ENCODE data around the gene PLCXD3.

PLCXD3 gene

DNA sequence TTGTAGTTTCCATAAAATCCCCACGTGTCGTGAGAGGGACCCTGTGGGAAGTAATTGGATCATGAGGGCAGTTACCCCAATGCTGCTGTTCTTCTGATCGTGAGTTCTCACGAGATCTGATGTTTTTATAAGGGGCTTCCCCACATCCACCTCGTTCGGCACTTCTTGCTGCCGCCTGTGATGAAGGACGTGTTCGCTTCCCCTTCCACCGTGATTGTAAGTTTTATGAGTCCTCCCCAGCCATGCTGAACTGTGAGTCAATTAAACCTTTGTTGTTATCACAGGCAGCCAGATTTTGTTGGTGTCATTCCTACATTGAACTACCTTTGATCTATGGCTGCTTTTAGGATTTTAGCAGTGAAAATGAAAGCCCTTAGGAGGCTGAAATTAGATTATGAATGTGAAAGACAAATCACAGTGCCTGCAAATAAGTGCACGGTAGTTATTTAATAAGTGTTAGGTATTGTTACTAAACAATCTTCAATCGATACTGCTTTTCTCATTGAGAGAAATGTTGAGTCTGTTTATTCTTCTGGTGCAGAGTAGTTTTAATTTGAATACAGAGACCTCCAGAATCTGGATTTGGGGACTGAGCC, 229.1 kb downstream of the PLCXD3 start:
- POLR2A ChIA-PET: no interaction called here
- CTCF ChIA-PET: no interaction called here
- Histone ChIP-seq H3K4me1 (ENCODE audit: control insufficient read depth, insufficient read depth, low read length) (no peaks in the 10 kb centered on the region), H3K27ac (ENCODE audit: extremely low read depth, low read depth, low read length) (no peak overlapping the region), H3K9me3 (ENCODE audit: control insufficient read depth, insufficient read depth, low read depth, low read length) (no peaks in the 10 kb centered on the region), H3K36me3 (ENCODE audit: control insufficient read depth in 2 of 2, insufficient read depth in 1 of 2, low read length in 2 of 2) (no peaks in the 10 kb centered on the region), H3K4me3 (ENCODE audit: low read depth, low read length) (no peak overlapping the region)
- TF ChIP-seq, protein P1, sequence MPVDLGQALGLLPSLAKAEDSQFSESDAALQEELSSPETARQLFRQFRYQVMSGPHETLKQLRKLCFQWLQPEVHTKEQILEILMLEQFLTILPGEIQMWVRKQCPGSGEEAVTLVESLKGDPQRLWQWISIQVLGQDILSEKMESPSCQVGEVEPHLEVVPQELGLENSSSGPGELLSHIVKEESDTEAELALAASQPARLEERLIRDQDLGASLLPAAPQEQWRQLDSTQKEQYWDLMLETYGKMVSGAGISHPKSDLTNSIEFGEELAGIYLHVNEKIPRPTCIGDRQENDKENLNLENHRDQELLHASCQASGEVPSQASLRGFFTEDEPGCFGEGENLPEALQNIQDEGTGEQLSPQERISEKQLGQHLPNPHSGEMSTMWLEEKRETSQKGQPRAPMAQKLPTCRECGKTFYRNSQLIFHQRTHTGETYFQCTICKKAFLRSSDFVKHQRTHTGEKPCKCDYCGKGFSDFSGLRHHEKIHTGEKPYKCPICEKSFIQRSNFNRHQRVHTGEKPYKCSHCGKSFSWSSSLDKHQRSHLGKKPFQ (tag by site-specific recombination; IDR thresholded peaks at IDR 0.05): no peak
- TF ChIP-seq ZBTB7A (tag by site-specific recombination; IDR thresholded peaks at IDR 0.05; ENCODE audit: low read depth) (no peak), GFI1B (tag by site-specific recombination; IDR thresholded peaks at IDR 0.05) (no peak), ZNF654 (tag by site-specific recombination; IDR thresholded peaks at IDR 0.05; ENCODE audit: low read depth) (no peak), ZNF121 (tag by site-specific recombination; IDR thresholded peaks at IDR 0.05) (no peak), OVOL3 (tag by site-specific recombination; IDR thresholded peaks at IDR 0.05) (no peak), REPIN1 (tag by site-specific recombination; IDR thresholded peaks at IDR 0.05; ENCODE audit: low read depth) (no peak), ZNF16 (tag by site-specific recombination; IDR thresholded peaks at IDR 0.05; ENCODE audit: low read depth) (no peak), ZNF184 (tag by site-specific recombination; IDR thresholded peaks at IDR 0.05) (no peak), ZNF596 (tag by site-specific recombination; IDR thresholded peaks at IDR 0.05) (no peak), ZFP37 (tag by site-specific recombination; IDR thresholded peaks at IDR 0.05) (no peak), KLF8 (tag by site-specific recombination; IDR thresholded peaks at IDR 0.05) (no peak)
- TF ChIP-seq, protein P2, sequence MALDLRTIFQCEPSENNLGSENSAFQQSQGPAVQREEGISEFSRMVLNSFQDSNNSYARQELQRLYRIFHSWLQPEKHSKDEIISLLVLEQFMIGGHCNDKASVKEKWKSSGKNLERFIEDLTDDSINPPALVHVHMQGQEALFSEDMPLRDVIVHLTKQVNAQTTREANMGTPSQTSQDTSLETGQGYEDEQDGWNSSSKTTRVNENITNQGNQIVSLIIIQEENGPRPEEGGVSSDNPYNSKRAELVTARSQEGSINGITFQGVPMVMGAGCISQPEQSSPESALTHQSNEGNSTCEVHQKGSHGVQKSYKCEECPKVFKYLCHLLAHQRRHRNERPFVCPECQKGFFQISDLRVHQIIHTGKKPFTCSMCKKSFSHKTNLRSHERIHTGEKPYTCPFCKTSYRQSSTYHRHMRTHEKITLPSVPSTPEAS (tag by site-specific recombination; IDR thresholded peaks at IDR 0.05): no peak
- TF ChIP-seq, protein P3, sequence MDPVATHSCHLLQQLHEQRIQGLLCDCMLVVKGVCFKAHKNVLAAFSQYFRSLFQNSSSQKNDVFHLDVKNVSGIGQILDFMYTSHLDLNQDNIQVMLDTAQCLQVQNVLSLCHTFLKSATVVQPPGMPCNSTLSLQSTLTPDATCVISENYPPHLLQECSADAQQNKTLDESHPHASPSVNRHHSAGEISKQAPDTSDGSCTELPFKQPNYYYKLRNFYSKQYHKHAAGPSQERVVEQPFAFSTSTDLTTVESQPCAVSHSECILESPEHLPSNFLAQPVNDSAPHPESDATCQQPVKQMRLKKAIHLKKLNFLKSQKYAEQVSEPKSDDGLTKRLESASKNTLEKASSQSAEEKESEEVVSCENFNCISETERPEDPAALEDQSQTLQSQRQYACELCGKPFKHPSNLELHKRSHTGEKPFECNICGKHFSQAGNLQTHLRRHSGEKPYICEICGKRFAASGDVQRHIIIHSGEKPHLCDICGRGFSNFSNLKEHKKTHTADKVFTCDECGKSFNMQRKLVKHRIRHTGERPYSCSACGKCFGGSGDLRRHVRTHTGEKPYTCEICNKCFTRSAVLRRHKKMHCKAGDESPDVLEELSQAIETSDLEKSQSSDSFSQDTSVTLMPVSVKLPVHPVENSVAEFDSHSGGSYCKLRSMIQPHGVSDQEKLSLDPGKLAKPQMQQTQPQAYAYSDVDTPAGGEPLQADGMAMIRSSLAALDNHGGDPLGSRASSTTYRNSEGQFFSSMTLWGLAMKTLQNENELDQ (tag by site-specific recombination; IDR thresholded peaks at IDR 0.05; ENCODE audit: low read depth): no peak
- TF ChIP-seq, protein P4, sequence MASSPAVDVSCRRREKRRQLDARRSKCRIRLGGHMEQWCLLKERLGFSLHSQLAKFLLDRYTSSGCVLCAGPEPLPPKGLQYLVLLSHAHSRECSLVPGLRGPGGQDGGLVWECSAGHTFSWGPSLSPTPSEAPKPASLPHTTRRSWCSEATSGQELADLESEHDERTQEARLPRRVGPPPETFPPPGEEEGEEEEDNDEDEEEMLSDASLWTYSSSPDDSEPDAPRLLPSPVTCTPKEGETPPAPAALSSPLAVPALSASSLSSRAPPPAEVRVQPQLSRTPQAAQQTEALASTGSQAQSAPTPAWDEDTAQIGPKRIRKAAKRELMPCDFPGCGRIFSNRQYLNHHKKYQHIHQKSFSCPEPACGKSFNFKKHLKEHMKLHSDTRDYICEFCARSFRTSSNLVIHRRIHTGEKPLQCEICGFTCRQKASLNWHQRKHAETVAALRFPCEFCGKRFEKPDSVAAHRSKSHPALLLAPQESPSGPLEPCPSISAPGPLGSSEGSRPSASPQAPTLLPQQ (tag by site-specific recombination; IDR thresholded peaks at IDR 0.05): no peak

DNA sequence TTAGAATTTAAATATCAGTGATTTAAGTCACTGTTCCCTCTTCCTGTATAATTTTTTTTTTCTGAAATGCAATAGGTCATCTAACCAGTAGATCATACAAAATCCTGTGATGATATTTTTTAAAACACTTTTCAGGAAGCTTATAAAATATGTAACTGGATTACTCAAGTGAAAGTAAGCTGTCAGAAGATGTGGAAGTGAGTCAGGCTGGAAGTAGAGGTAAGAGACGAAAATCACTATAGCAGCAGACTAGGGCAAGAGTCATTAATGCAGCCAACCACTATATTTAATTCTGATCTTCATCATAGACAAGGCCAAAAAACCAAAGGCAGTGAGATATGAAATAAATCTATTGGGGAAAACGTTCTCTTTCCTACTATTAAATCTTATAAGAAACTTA, 231.4 kb downstream of the PLCXD3 start:
- CTCF ChIA-PET: interaction anchor here (0.6 kb wide), 1 partner anchor 11 kb away, joined by 3 read pairs; no protein-coding TSS in a partner anchor
- POLR2A ChIA-PET: no interaction called here
- H3K27ac ChIP-seq (ENCODE audit: extremely low read depth, low read depth, low read length): no peak overlapping the region
- no peaks in the 10 kb centered on the region for H3K4me1 ChIP-seq (ENCODE audit: control insufficient read depth, insufficient read depth, low read length)
- H3K9me3 ChIP-seq (ENCODE audit: control insufficient read depth, insufficient read depth, low read depth, low read length): no peaks in the 10 kb centered on the region
- no peak overlapping the region for H3K4me3 ChIP-seq (ENCODE audit: low read depth, low read length)
- no peaks in the 10 kb centered on the region for H3K36me3 ChIP-seq (ENCODE audit: control insufficient read depth in 2 of 2, insufficient read depth in 1 of 2, low read length in 2 of 2)
- no peak for TF ChIP-seq ZSCAN30 (tag by site-specific recombination; IDR thresholded peaks at IDR 0.05)
- TF ChIP-seq ZFP37 (tag by site-specific recombination; IDR thresholded peaks at IDR 0.05): no peak
- TF ChIP-seq ZNF610 (tag by site-specific recombination; IDR thresholded peaks at IDR 0.05; ENCODE audit: borderline replicate concordance): no peak
- TF ChIP-seq, protein P5, sequence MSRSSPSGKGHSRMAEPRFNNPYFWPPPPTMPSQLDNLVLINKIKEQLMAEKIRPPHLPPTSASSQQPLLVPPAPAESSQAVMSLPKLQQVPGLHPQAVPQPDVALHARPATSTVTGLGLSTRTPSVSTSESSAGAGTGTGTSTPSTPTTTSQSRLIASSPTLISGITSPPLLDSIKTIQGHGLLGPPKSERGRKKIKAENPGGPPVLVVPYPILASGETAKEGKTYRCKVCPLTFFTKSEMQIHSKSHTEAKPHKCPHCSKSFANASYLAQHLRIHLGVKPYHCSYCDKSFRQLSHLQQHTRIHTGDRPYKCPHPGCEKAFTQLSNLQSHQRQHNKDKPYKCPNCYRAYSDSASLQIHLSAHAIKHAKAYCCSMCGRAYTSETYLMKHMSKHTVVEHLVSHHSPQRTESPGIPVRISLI (tag by site-specific recombination; IDR thresholded peaks at IDR 0.05): no peak
- TF ChIP-seq, protein P6, sequence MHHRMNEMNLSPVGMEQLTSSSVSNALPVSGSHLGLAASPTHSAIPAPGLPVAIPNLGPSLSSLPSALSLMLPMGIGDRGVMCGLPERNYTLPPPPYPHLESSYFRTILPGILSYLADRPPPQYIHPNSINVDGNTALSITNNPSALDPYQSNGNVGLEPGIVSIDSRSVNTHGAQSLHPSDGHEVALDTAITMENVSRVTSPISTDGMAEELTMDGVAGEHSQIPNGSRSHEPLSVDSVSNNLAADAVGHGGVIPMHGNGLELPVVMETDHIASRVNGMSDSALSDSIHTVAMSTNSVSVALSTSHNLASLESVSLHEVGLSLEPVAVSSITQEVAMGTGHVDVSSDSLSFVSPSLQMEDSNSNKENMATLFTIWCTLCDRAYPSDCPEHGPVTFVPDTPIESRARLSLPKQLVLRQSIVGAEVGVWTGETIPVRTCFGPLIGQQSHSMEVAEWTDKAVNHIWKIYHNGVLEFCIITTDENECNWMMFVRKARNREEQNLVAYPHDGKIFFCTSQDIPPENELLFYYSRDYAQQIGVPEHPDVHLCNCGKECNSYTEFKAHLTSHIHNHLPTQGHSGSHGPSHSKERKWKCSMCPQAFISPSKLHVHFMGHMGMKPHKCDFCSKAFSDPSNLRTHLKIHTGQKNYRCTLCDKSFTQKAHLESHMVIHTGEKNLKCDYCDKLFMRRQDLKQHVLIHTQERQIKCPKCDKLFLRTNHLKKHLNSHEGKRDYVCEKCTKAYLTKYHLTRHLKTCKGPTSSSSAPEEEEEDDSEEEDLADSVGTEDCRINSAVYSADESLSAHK (tag by site-specific recombination; IDR thresholded peaks at IDR 0.05): no peak
- TF ChIP-seq ZNF211 (tag by site-specific recombination; IDR thresholded peaks at IDR 0.05; ENCODE audit: low read depth): no peak
- TF ChIP-seq ZNF785 (tag by site-specific recombination; IDR thresholded peaks at IDR 0.05): no peak
- no peak for TF ChIP-seq GLI4 (tag by site-specific recombination; IDR thresholded peaks at IDR 0.05)
- TF ChIP-seq ZNF624 (tag by site-specific recombination; IDR thresholded peaks at IDR 0.05): no peak
- TF ChIP-seq, protein P7, sequence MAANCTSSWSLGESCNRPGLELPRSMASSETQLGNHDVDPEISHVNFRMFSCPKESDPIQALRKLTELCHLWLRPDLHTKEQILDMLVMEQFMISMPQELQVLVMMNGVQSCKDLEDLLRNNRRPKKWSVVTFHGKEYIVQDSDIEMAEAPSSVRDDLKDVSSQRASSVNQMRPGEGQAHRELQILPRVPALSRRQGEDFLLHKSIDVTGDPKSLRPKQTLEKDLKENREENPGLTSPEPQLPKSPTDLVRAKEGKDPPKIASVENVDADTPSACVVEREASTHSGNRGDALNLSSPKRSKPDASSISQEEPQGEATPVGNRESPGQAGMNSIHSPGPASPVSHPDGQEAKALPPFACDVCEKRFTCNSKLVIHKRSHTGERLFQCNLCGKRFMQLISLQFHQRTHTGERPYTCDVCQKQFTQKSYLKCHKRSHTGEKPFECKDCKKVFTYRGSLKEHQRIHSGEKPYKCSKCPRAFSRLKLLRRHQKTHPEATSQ (tag by site-specific recombination; IDR thresholded peaks at IDR 0.05): no peak

Data from HEK293 (cell line).